ENCODE data around the gene SIKE1. TPM values are rescaled to one million over a fixed set of nuclear protein-coding genes. Genes with fewer than 3 reads are reported as not detected.

The SIKE1 gene
- total RNA-seq, 1 experiment from 2014 or later: 60.7 TPM

GRCh38 chr1:114720492-114720891 is 60.0 kb downstream of the SIKE1 start (continued):
- no peak for TF ChIP-seq REST (IDR thresholded peaks at IDR 0.05; ENCODE audit: low read depth)
- TF ChIP-seq CTCF (IDR thresholded peaks at IDR 0.05 in 2 of 3, conservative IDR thresholded peaks at IDR 0.05 in 1 of 3; ENCODE audit: borderline replicate concordance in 1 of 3, insufficient read depth in 1 of 3, low read depth in 2 of 3, low read length in 2 of 3): no peak

Other genes starting within 250 kb of the SIKE1 start
- gene BCAS2, start 199.1 kb downstream of the SIKE1 start, total RNA-seq (2021; ENCODE audit: unreplicated experiment): 45.2 TPM
- 3.6 TPM for gene DENND2C, start 110.6 kb downstream of the SIKE1 start, total RNA-seq (2021; ENCODE audit: unreplicated experiment)
- not detected for gene AMPD1, start 85.1 kb downstream of the SIKE1 start, total RNA-seq (2021; ENCODE audit: unreplicated experiment)
- gene NRAS, start 63.9 kb downstream of the SIKE1 start, total RNA-seq (2021; ENCODE audit: unreplicated experiment): 48.0 TPM
- 515 TPM for gene CSDE1, start 22.7 kb downstream of the SIKE1 start, total RNA-seq (2021; ENCODE audit: unreplicated experiment)
- not detected for gene SYCP1, start 74.2 kb upstream of the SIKE1 start, total RNA-seq (2021; ENCODE audit: unreplicated experiment)
- gene TSHB, start 249.1 kb upstream of the SIKE1 start, total RNA-seq (2021; ENCODE audit: unreplicated experiment): not detected

Data from HCT116 (cell line).